HG02938 (cell line): ENCODE data around the gene GARIN5B.
A peak's percentile ranks its signal among the peaks of the same experiment; 100 is the strongest.

ENCODE experiments used
- ATAC-seq: cut with Tn5 transposase; IDR thresholded peaks from one replicate; pipeline ENCODE4 v1.9.1; 2021; ENCODE audit warnings: mild to moderate bottlenecking, moderate library complexity; ENCODE audit not compliant: unreplicated experiment

Gene GARIN5B

DNA sequence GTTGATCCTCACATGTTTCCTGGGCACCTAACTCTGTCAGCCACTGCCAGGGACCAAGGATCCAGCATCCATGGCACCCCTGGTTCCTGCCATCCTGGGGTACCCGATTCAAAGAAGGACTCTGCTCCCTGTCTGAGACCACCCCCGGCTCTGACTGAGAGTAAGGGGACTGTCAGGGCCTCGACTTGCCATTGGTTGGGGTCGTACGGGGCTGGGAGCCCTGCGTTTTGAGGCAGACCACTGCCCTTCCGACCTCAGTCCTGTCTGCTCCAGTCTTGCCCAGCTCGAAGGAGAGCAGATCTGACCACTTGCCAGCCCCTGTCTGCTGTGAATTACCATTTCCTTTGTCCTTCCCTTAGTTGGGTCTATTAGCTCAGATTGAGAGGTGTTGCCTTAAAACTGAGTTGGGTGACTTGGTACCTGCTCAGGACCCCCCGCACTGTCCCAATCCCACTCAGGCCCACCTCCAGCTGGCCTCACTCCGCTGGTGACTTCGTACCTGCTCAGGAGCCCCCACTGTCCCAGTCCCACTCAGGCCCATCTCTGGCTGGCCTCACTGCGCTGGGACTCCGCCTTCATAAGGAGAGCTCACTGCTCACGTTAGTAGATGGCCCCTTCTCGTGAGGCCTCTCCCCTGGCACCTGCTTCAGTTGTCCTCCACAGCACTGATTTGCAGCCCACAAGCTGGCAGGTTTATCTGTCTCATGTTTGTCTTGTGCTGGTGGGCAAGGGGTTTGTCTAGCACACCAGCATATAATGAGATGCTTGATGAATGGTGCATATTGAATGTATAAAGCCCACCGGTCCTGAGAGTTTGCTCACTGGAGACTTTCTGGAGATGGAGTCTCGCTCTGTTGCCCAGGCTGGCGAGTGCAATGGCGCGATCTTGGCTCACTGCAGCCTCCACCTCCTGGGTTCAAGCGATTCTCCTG, 26.6 kb upstream of the GARIN5B start:
- no peak for ATAC-seq

DNA sequence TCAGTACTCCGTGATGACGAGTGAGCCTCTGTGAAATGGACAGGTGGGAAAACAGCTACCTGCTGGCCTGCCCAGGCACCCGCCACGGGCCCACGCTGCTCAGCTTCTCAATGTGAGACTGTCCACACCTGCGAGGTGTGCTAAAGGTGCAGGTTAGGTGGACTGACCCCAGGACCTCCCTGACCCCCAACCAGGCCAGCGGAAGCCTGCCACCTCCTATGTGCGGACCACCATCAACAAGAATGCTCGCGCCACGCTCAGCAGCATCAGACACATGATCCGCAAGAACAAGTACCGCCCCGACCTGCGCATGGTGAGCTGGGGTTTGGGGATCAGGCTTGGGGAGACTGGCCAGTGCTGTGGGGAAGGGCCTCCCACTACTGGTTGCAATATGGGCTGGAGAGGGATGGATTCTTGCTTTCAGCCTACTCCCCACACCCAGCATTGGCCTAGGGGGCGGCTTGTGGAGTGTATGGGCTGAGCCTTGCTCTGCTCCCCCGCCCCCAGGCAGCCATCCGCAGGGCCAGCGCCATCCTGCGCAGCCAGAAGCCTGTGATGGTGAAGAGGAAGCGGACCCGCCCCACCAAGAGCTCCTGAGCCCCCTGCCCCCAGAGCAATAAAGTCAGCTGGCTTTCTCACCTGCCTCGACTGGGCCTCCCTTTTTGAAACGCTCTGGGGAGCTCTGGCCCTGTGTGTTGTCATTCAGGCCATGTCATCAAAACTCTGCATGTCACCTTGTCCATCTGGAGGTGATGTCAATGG, 24.9 kb upstream of the GARIN5B start:
- no peak for ATAC-seq

DNA sequence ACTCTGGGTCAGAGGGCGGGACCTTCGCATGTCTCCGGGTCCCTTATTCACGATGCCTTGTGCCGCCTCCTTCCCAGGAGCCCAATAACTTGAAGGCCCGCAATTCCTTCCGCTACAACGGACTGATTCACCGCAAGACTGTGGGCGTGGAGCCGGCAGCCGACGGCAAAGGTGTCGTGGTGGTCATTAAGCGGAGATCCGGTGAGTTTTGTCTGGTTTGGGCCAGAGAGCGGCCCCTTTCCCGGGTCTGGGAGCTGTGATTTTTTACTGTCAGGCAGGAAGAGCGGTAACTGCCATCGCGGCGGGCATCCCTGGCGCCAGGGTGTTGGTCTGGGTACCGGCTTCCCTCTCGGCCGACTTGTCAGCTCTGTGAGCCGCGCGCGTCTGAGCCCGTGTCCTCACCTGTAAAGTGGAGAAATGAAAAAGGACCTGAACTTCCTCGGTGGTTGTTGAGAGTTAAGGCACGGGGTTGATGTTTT, 23.5 kb upstream of the GARIN5B start:
- ATAC-seq: no peak

DNA sequence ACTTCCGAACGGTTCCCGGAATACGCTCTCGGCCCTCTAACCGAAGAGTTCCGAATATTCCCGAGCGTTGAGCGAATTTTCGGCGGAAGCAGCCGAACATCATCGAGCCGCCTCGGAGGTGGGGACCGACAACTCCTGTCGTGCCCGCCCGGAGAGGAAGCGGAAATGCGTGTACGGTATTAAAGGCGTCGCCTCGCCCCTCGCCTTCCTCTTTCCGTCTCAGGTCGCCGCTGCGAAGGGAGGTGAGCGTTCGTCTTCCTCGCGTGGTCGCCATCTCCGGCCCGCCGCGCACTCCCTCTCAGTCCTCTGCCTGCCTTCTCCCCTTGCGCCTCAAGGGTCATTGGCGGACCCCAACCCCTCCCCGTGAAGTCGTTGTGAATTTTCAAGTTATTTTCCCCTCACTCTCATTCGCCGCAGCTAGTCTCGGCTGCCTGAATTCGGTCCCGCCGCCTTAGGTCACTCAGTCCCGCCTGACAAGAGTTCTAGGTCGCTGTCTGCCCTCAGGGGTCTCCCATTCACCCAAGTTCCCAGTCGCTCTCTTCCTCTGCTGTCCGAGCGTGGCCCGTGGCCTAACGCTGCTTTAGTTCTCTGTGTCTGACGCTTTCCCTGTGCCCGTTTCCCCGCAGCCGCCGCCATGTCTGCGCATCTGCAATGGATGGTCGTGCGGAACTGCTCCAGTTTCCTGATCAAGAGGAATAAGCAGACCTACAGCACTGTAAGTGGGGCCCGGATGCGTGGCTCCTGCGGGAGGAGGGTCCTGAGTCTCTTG, 22.8 kb upstream of the GARIN5B start, which contains the start of gene RPL28:
RPL28 (plus strand) TSS at position 209 of the 769 bp plus-strand sequence; CDS start at position 635, 426 bp downstream.
- peak; percentile 74 for ATAC-seq

DNA sequence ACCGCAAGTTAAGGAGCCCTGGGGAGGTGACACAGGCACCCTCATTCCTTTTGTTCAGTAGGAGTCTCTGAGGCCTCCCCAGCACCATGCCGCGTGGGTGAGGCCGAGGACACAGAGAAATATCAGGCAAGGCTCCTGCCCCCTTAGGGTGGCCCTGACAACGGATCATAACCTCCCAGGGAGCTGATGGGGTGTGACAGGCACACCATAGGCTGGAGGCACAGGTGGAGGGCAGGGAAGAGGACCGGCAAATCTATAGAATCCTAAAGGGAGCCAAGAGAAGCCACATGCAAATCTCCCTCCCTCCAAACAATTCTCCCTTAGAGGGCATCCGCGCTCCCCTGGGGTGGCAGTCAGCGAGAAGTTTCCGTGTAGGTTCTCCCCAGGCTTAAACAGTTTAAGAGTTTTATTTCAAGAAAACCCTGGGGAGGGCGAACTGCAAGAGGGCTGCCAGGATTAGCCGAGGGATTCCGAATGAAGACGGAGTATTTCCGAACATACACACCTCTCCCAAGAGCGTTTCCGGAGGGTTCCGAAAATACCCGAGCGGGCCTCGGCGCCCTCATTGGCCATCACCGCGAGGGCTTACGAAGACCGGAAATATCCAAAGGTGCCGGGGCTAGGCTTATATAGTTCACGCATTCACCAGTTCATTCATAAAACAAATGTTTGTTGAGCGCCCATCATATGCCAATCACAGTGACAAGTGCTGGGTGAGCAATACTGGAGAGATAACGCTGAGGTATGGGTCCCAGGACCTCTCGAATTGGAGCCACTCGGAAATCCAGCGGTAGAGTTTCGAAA, 22.1 kb upstream of the GARIN5B start:
- peak; percentile 58 for ATAC-seq

DNA sequence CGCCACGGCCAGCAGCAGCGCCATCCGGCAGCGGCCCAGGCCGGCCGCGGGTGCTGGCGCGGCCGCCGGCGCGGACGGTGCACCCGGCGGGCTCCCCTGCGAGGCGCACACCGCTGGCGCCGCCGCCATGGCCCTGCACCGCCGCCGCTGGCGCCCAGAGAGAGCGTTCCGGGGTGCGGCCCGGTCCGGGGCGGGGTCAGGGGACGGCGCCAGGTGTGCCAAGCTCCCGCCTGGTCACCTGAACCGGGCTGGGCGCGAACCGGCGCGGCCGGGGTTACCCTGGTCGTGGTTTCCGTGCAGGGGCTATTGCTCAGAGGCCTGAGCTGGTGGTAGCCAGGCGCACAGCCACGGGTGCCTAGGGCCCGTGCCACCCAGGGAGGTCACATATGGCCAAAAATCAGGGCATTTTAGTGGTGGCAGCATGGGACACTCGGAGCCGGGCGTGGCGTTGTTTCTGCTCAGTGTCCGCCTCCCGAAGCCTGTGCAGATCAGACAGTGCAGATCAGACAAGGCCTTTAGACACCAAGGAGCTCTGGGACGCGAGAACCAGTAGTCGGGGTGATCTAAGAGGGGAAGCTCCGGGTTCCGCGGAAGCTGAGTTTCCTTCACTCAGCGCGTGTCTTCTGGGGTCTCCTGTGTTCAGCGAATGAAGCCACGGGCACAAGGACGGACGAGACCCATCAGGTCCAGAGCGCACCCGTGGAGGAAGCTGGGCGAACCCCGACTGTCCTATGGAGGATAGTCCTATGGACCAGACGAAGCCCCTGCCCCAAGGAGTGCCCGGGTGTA, 21.3 kb upstream of the GARIN5B start, which contains the start of gene TMEM238:
TMEM238 (minus strand) TSS at position 162 of the 789 bp plus-strand sequence; CDS start at position 129, 33 bp downstream.
- ATAC-seq: no peak

DNA sequence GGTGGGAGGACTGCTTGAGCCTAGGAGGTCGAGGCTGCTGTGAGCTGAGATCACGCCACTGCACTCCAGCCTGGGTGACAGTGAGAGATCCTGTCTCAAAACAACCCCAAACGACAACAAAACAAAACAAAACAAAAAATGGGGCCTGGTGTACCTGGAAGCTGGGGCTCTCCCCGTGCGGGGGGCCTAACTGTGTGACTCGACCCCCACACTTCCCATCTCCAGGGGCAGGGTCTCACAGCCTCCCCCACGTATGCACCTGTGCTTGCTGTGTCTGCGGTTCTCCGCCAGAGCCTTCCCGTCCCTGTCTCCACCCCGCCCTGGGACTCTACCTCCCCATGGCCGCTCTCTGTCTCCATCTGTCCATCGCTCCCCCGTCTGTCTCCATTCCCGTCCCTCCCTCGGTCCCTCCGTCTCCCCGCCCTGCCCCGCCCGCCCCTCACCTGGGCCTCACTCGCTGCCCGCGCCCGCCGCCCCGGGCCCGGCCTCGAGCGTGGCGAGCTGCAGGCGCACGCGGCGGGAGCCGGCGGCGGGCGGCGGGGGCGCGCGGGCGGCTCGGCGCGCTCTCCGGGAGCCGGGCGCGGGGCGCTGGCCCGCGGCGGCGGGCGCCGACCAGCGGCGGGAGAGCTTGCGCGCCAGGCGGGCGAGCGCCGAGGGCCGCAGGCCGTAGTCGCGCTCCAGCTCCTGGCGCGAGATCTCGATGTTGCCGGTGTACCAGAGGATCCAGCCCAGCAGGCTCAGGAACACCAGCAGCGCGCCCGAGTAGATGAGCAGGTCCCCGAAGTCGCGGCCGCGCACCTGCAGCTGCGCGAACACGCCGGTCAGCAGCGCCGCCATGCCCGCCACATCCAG, 20.4 kb upstream of the GARIN5B start:
- ATAC-seq: no peak

DNA sequence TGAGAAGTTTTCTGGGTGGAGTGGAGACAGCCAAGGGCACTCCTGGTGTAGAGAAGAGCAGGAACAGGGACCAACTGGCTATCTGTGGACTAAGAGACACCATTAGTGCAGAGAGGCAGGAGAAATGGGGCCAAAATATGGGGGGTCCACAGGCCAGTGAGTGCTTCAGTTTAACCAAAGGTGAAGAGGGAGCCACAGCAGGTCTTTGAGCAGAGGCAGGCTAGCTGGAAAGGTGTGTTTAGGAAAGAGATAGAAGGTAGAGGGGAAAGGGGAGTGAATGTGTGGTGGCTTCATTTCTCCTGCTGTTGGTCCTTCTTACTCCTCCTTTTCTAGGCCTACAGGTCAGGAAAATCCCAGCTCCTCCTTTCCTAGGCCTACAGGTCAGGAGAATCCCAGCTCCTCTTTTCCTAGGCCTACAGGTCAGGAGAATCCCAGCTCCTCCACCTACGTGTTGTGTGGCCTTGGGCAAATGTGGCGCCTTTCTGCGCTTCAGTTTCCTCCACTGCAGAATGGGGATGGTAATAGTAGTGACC, 19.5 kb upstream of the GARIN5B start:
- ATAC-seq: no peak

DNA sequence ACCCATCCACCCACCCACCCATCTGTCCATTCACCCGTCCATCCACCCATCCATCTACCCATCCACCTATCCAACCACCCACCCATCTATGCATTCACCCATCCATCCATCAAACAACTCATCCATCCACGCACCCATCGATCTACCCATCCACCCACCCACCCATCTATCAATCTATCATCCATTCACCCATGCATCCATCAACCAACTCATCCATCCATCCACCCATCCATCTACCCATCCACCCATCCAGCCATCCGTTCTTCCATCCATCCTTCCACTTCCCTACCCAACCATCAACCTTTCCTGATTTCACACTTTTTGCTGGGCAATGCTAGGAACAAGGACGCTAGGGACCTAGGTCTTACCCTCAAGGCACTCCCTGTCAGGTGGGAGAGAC, 19.0 kb upstream of the GARIN5B start:
- no peak for ATAC-seq

DNA sequence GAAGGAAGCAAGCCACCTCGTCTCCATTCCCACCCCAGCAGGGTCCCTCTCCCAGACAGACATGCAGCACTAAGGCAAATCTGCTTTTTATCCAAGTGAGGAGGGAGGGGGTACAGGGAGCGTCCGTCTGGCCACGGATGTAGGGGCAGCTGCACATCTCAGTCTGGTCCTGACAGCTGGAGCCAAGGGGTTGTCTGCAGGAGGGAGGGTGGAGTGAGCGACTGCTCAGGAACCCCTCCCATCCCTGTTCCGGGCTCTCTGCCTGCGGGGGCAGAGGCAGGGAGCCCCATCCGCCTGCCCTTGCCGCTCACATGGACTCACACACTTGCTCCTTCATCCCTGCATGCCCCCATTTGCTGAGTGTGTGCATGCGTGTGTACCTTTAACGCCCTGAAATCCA, 16.1 kb upstream of the GARIN5B start:
- ATAC-seq: no peak

DNA sequence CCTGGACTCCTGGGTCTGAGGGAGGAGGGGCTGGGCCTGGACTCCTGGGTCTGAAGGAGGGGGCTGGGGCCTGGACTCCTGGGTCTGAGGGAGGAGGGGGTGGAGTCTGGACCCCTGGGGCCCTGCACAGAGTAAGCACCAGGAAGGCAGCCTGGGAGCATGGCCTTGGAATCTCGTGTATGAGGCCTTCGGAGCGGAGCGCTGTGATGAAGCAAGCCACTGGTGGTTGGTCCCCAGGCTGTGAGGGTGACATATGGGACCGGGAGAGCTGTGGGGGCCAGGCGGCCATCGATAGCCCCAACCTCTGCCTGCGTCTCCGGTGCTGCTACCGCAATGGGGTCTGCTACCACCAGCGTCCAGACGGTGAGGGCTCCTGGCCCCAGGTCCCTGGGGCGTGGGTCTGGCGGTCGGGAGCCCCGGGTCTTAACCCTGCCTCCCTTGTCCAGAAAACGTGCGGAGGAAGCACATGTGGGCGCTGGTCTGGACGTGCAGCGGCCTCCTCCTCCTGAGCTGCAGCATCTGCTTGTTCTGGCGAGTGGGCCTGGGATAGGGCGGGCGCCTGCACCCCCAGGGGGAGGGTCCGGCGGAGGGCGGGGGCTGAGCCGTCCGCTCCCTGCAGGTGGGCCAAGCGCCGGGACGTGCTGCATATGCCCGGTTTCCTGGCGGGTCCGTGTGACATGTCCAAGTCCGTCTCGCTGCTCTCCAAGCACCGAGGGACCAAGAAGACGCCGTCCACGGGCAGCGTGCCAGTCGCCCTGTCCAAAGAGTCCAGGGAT, 14.5 kb upstream of the GARIN5B start:
- no peak for ATAC-seq

DNA sequence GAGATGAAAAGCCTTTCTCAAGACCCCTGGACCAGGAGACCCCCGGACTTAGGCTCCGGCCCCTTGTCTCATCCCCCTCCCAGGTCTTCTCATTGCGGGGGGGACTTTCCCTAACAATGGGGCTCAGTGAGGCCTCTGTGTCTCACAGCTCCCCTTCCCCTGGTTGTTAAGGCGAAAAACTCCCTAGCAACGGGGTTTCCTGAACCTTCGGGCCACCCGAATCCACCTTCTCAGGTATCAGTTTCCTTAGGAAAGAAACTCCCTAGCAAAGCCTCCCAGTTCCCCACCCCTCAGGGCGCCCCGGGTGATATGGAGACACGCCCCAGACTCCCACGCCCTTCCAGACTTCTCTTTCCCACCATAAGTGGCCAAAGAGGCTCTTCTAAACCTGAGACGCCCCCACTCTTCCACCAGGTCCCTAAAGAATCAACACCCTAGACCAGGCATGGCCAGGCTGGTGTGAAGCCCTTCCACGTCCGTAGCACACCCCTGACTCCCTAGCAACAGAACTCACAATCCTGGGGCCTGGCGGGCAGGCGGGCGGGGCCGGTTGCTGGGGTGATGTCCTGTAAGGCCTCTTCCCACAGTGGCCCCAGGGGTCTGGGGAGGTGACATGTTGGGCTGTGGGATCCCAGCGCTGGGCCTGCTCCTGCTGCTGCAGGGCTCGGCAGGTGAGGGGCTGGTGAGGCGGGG, 13.3 kb upstream of the GARIN5B start, which contains the start of gene TMEM190:
TMEM190 (plus strand) TSS at position 586 of the 693 bp plus-strand sequence; CDS start at position 614, 28 bp downstream.
- ATAC-seq: no peak

DNA sequence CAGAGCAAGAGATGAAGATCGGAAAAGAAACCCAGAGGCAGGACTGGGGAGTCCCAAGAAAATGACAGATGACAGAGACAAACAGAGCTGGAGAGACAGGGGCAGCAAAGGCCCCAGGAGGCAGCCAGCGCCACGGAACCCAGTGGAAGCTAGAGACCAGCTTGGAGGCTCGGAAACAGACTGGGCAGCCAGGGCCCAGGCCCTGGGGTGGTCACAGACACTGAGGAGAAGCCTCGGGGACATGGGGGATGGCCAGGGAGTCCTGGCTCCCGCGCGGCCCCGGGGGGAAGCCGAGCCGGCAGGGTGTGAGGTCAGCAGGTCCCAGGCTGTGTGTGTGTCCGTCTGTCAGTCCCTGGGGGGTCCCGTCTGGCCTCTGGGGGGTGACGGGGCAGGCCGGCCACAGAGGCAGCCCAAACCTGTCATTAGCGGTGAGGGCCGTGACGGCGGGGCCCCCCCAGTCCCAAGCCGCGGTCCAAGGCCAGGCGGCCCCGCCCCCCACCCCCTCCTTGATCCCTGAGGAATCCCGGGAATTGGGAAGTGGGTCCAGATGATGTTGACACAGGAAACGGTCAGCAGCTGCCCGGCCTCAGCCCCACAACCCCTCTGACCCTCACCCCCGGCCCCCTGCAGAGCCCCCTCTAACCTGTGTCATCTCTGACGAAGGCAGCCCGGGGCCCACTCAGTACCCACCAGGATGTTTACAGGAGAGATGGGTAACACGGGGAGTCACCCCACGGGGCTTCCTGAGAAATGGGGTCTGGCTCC, 11.1 kb upstream of the GARIN5B start:
- ATAC-seq: no peak

DNA sequence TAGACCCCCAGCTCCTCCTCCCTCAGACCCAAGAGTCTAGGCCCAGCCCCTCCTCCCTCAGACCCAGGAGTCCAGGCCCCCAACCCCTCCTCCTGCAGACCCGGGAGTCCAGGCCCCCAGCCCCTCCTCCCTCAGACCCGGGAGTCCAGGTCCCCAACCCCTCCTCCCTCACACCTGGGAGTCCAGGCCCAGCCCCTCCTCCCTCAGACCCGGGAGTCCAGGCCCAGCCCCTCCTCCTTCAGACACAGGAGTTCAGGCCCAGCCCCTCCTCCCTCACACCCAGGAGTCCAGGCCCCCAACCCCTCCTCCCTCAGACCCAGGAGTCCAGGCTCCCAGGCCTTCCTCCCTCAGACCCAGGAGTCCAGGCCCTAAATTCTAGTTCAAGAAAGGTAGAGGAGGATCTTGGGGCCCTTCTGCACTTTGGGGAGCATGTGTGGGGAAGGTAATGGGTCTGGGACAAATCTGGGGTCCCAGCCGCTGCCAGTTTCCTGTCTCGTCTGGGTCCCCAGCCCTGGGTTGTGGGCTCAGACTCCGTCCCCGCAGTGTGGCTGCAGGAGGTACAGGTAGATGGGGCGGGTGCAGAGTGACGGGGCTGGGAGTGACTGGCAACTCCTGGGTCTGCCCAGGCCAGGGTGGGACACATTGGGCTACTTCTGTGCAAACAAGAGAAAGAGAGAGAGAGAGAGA, 10.4 kb upstream of the GARIN5B start:
- ATAC-seq: no peak
